BE2C (cell line): ENCODE results near the gene BCL11A.

ENCODE experiments used
- DNase-seq: peaks from one replicate; pipeline ENCODE4 v3.0.0-alpha.2; 2020
- H3K27me3 ChIP-seq: fragments of 250-450 bp; sonication (Bioruptor Pico); 2 replicates; pipeline ENCODE4 v1.5.1; 2020; ENCODE audit warnings: mild to moderate bottlenecking
- H3K36me3 ChIP-seq: fragments of 250-450 bp; sonication (Bioruptor Pico); 2 replicates; pipeline ENCODE4 v1.5.1; 2020; ENCODE audit warnings: mild to moderate bottlenecking
- H3K4me1 ChIP-seq: fragments of 250-450 bp; sonication (Bioruptor Pico); 2 replicates; pipeline ENCODE4 v1.5.1; 2020
- H3K4me3 ChIP-seq: 2 replicates; pipeline ENCODE4 v1.5.1; 2011; ENCODE audit warnings: low read depth, low read length
- H3K9me3 ChIP-seq: fragments of 250-450 bp; sonication (Bioruptor Pico); 2 replicates; pipeline ENCODE4 v1.5.1; 2020
- TF ChIP-seq, protein P1 (sequence below): IDR thresholded peaks from 2 replicates; pipeline ENCODE4 v1.5.1; 2012; ENCODE audit warnings: mild to moderate bottlenecking, low read depth, low read length

The BCL11A gene

DNA sequence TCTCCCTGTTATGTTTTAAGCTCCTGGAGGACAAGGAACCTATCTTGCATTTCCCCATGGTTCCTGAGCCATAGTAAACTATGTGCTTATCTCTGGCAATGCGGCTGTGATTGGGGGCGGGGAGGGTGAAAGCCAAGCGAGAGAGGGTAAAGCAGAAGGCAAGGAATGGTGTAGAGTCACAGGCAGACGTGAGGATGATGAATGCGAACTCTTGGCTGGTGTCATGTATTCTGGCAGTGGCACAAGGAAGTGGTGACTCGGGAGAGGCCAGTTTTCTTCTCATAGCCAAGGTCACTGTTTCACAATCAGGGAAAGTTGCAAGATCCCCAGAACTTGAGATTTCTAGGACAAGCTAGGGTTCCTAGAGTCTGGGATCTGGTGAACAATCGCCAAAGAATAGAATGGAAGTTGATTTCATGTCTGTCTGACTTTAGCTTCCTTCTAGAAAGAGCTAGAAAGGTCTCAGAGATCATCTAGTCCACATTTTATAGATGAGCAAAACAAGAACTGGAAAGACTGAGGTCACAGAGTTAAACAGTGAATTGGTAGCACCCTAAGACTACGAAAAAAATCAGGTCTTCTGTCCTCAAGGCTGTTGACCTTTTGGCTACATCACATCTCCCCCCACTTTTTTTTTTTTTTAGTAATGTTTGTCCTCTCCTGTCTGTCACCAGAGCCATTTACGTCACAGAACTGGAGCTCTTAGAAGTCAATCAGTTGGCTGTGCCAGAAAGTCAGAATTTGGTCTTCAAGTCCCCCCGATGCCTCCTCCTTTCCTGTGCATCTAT is 137.0 kb downstream of the BCL11A start:
- H3K27me3 ChIP-seq, result no peaks in the 10 kb centered on the region
- H3K4me3 ChIP-seq, result no peak overlapping the region
- DNase-seq, result no peak
- no peaks in the 10 kb centered on the region; the same call in 1 of the 2 replicates for H3K4me1 ChIP-seq
- H3K36me3 ChIP-seq, result no peaks in the 10 kb centered on the region
- no peaks in the 10 kb centered on the region for H3K9me3 ChIP-seq
- TF ChIP-seq, protein P1, sequence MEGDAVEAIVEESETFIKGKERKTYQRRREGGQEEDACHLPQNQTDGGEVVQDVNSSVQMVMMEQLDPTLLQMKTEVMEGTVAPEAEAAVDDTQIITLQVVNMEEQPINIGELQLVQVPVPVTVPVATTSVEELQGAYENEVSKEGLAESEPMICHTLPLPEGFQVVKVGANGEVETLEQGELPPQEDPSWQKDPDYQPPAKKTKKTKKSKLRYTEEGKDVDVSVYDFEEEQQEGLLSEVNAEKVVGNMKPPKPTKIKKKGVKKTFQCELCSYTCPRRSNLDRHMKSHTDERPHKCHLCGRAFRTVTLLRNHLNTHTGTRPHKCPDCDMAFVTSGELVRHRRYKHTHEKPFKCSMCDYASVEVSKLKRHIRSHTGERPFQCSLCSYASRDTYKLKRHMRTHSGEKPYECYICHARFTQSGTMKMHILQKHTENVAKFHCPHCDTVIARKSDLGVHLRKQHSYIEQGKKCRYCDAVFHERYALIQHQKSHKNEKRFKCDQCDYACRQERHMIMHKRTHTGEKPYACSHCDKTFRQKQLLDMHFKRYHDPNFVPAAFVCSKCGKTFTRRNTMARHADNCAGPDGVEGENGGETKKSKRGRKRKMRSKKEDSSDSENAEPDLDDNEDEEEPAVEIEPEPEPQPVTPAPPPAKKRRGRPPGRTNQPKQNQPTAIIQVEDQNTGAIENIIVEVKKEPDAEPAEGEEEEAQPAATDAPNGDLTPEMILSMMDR, result no peak

DNA sequence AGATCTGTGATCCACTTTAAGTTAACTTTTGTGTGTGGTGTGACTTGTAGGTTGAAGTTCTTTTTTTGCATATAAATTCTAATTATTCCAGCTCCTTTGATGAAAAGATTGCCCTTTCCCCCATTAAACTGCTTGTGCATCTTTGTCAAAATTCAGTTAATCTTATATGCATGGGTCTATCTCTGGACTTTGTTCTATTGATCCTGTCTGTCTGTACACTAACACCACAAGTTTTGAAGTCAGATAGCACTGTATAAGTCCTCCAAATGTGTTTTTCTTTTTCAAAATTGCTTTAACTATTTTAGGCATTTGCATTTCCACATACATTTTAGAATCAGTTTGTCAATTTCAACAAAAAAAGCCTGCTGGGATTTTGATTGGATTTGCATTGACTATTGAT is 137.6 kb downstream of the BCL11A start:
- Histone ChIP-seq H3K27me3 (no peaks in the 10 kb centered on the region), H3K4me3 (no peak overlapping the region), H3K4me1 (no peaks in the 10 kb centered on the region; the same call in 1 of the 2 replicates), H3K9me3 (no peaks in the 10 kb centered on the region), H3K36me3 (no peaks in the 10 kb centered on the region)
- TF ChIP-seq, protein P1, result no peak
- DNase-seq, result no peak

DNA sequence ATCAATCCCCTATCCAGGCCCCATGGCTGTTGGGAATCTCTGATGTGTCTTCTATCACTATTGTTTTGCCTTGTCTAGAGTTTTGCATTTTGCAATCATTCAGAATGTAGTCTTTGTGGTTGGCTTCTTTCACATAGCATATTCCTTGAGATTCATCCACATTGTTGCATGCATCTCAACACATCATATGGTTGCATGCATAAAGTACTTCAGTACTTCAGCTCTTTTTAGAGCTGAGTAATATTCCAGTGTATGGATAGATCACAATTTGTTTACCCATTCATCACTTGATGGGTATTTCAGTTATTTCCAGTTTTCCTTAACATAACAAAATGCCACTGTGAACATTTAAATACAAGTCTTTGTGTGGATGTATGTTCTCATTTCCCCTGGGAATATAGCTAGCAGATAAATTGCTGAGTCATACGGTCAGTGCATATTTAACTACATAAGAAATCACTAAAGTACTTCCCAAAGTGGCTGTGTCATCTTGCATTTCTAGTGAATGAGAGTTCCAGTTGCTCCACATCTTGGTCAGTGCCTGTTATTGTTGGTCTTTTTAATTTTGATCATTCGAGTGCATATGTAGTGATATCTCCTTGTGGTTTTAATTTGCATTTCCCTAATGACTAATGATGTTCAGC is 138.8 kb downstream of the BCL11A start:
- no peaks in the 10 kb centered on the region; the same call in 1 of the 2 replicates for H3K4me1 ChIP-seq
- no peaks in the 10 kb centered on the region for H3K9me3 ChIP-seq
- no peaks in the 10 kb centered on the region for H3K36me3 ChIP-seq
- no peak for DNase-seq
- TF ChIP-seq, protein P1, result no peak
- H3K4me3 ChIP-seq, result no peak overlapping the region
- no peaks in the 10 kb centered on the region for H3K27me3 ChIP-seq

DNA sequence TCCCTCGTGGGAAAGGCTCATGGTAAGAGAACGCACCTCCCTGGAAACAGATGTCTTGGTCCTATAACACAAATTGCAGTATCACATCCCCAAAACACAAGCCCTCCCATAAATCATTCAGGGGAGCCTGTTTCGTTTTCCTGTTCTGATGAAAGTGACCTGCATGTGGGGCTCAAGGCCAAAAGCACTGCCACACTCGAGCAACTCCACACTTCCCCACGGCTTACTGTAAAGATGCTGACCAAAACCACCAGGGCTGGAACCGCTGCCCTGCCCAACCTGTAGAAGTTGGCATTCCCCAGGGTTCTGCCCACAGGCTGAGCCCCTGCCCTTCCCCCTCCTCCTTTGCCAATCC is 139.7 kb downstream of the BCL11A start:
- no peaks in the 10 kb centered on the region for H3K36me3 ChIP-seq
- no peak overlapping the region for H3K4me3 ChIP-seq
- no peak for DNase-seq
- H3K4me1 ChIP-seq, result no peaks in the 10 kb centered on the region; the same call in 1 of the 2 replicates
- no peaks in the 10 kb centered on the region for H3K9me3 ChIP-seq
- TF ChIP-seq, protein P1, result no peak
- H3K27me3 ChIP-seq, result no peaks in the 10 kb centered on the region

DNA sequence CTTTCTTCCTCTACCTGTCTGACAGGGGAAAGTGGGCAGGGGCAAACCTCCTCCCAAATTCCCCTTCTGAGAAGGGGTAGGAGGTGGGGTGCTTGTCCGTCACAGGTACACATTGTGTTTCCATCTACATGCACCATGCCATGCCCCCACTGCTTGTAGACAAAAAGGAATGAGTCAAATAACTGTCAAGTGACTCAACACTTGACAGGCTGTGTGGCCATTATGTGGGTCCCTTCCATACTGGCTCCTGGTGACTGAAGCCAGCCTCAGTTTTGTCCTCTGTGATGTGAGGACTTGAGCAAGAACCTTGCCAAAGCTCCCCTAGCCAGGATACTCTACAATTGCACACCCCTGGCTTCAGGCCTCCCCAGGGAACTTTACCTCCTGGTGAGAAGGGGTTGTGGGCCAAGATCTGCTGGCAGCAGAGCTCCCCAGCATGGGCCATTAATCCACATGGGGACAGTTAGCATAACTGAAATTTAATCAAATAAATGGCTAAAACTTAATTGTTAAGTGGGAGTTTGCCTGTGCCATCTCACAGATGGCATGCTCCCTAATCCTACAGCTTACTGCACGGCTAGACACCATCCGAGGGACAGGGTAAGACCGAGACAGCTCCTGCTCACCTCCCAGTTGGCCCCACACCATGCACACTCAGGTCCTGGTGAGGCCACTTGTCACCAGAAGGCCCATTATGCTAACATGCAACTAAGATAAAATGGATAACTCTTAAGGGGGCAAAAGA is 140.2 kb downstream of the BCL11A start:
- DNase-seq, result peak; percentile 41
- H3K9me3 ChIP-seq, result no peaks in the 10 kb centered on the region
- H3K4me1 ChIP-seq, result no peaks in the 10 kb centered on the region; the same call in 1 of the 2 replicates
- H3K27me3 ChIP-seq, result no peaks in the 10 kb centered on the region
- TF ChIP-seq, protein P1, result no peak
- H3K36me3 ChIP-seq, result no peaks in the 10 kb centered on the region
- H3K4me3 ChIP-seq, result no peak overlapping the region
